GM21786 (cell line): ENCODE data around the gene DHH.

ENCODE experiments used
- ATAC-seq: cut with Tn5 transposase; IDR thresholded peaks from one replicate; pipeline ENCODE4 v1.9.1; 2021; ENCODE audit not compliant: unreplicated experiment

DHH gene

GRCh38 chr12:49051777-49052438 is 42.7 kb downstream of the DHH start:
- no peak for ATAC-seq

GRCh38 chr12:49051373-49051764 is 43.2 kb downstream of the DHH start:
- ATAC-seq: no peak

GRCh38 chr12:49050507-49051372 is 43.9 kb downstream of the DHH start:
- ATAC-seq: no peak

GRCh38 chr12:49049566-49050224 is 44.9 kb downstream of the DHH start:
- ATAC-seq: no peak

GRCh38 chr12:49048953-49049352 is 45.6 kb downstream of the DHH start:
- no peak for ATAC-seq

GRCh38 chr12:49046129-49046895 is 48.3 kb downstream of the DHH start:
- no peak for ATAC-seq

- ATAC-seq: no peak
Measured at GRCh38 chr12:49044660-49045059, 49.9 kb downstream of the DHH start.

- ATAC-seq: no peak
Measured at GRCh38 chr12:49043856-49044258, 50.7 kb downstream of the DHH start.

GRCh38 chr12:49043241-49043640 is 51.4 kb downstream of the DHH start:
- no peak for ATAC-seq

- ATAC-seq: no peak
Measured at GRCh38 chr12:49041881-49042484, 52.6 kb downstream of the DHH start.

GRCh38 chr12:49041036-49041880 is 53.3 kb downstream of the DHH start:
- no peak for ATAC-seq

GRCh38 chr12:49040364-49040855 is 54.2 kb downstream of the DHH start:
- ATAC-seq: no peak

GRCh38 chr12:49039421-49040363 is 54.9 kb downstream of the DHH start:
- ATAC-seq: no peak

GRCh38 chr12:49038291-49038955 is 56.2 kb downstream of the DHH start:
- ATAC-seq: no peak

- ATAC-seq: no peak
Measured at GRCh38 chr12:49037947-49038237, 56.7 kb downstream of the DHH start.

GRCh38 chr12:49037111-49037946 is 57.3 kb downstream of the DHH start:
- no peak for ATAC-seq
